H9 (cell line): ENCODE data around the gene ATF3. TPM values are rescaled to one million over a fixed set of nuclear protein-coding genes. Genes with fewer than 3 reads are reported as not detected.

Experiments used
- DNase-seq: peaks from one replicate; pipeline ENCODE4 v3.0.0-alpha.2; 2017
- H2AFZ ChIP-seq: one replicate; pipeline ENCODE4 v1.6.1; 2013; ENCODE audit warnings: mild to moderate bottlenecking, low read length, control low read depth, moderate library complexity
- H2AK5ac ChIP-seq: 2 replicates; pipeline ENCODE4 v1.6.1; 2013; ENCODE audit warnings: low read length, control low read depth, mixed read lengths; ENCODE audit not compliant: insufficient read length
- H2BK120ac ChIP-seq: one replicate; pipeline ENCODE4 v1.6.1; 2013; ENCODE audit warnings: low read depth, mild to moderate bottlenecking, low read length, control low read depth, inconsistent platforms; ENCODE audit not compliant: poor library complexity, severe bottlenecking
- H2BK12ac ChIP-seq: 2 replicates; pipeline ENCODE4 v1.6.1; 2013; ENCODE audit warnings: low read length, control low read depth, mixed read lengths, low read depth; ENCODE audit not compliant: insufficient read length
- H2BK15ac ChIP-seq: 2 replicates; pipeline ENCODE4 v1.6.1; 2013; ENCODE audit warnings: low read depth, low read length, control low read depth
- H2BK20ac ChIP-seq: one replicate; pipeline ENCODE4 v1.6.1; 2013; ENCODE audit warnings: low read depth, mild to moderate bottlenecking, low read length, control low read depth, inconsistent platforms; ENCODE audit not compliant: poor library complexity, severe bottlenecking
- H2BK5ac ChIP-seq: 2 replicates; pipeline ENCODE4 v1.6.1; 2013; ENCODE audit warnings: low read length, control low read depth, mixed read lengths; ENCODE audit not compliant: insufficient read length
- H3K14ac ChIP-seq: 2 replicates; pipeline ENCODE4 v1.6.1; 2013; ENCODE audit warnings: low read length, control low read depth; ENCODE audit not compliant: insufficient read depth
- H3K18ac ChIP-seq: 2 replicates; pipeline ENCODE4 v1.6.1; 2013; ENCODE audit warnings: low read depth, mild to moderate bottlenecking, mixed read lengths, low read length, control low read depth; ENCODE audit not compliant: insufficient read length
- H3K23ac ChIP-seq: 2 replicates; pipeline ENCODE4 v1.6.1; 2013; ENCODE audit warnings: low read length, control low read depth, mixed read lengths, low read depth; ENCODE audit not compliant: insufficient read length
- H3K23me2 ChIP-seq: 2 replicates; pipeline ENCODE4 v1.6.1; 2013; ENCODE audit warnings: low read depth, mild to moderate bottlenecking, mixed read lengths, low read length, control low read depth; ENCODE audit not compliant: insufficient read length, poor library complexity, severe bottlenecking
- H3K27ac ChIP-seq: 2 replicates; pipeline ENCODE4 v1.5.1; 2013; ENCODE audit warnings: low read length, control low read depth, mixed read lengths, low read depth; ENCODE audit not compliant: insufficient read length
- H3K27me3 ChIP-seq: 2 replicates; pipeline ENCODE4 v1.6.1; 2013; ENCODE audit warnings: low read length, control low read depth, inconsistent platforms; ENCODE audit not compliant: insufficient read depth
- H3K4ac ChIP-seq: 2 replicates; pipeline ENCODE4 v1.6.1; 2013; ENCODE audit warnings: low read depth, mild to moderate bottlenecking, control low read depth, inconsistent platforms, low read length, moderate library complexity
- H3K4me1 ChIP-seq: 2 replicates; pipeline ENCODE4 v1.6.1; 2013; ENCODE audit warnings: low read length, control low read depth, inconsistent platforms; ENCODE audit not compliant: insufficient read depth
- H3K4me2 ChIP-seq: 2 replicates; pipeline ENCODE4 v1.6.1; 2013; ENCODE audit warnings: low read length, control low read depth, mixed read lengths; ENCODE audit not compliant: insufficient read length, insufficient read depth
- H3K56ac ChIP-seq: 2 replicates; pipeline ENCODE4 v1.6.1; 2013; ENCODE audit warnings: low read depth, mild to moderate bottlenecking, mixed read lengths, low read length, control low read depth; ENCODE audit not compliant: insufficient read length
- H3K79me1 ChIP-seq: 2 replicates; pipeline ENCODE4 v1.6.1; 2013; ENCODE audit warnings: low read depth, mild to moderate bottlenecking, moderate library complexity, low read length, control low read depth, inconsistent platforms; ENCODE audit not compliant: insufficient read depth, poor library complexity, severe bottlenecking
- H3K79me2 ChIP-seq: 2 replicates; pipeline ENCODE4 v1.6.1; 2013; ENCODE audit warnings: low read length, control low read depth, inconsistent platforms; ENCODE audit not compliant: insufficient read depth
- H3K9ac ChIP-seq: 2 replicates; pipeline ENCODE4 v1.6.1; 2013; ENCODE audit warnings: low read length, control low read depth, mixed read lengths; ENCODE audit not compliant: insufficient read length; ENCODE audit errors: extremely low read depth
- H3K9me3 ChIP-seq: one replicate; pipeline ENCODE4 v1.6.1; 2013; ENCODE audit warnings: low read depth, low read length, inconsistent platforms; ENCODE audit not compliant: control insufficient read depth
- H3T11ph ChIP-seq: one replicate; pipeline ENCODE4 v1.6.1; 2013; ENCODE audit warnings: mild to moderate bottlenecking, low read length, control low read depth, inconsistent platforms
- H4K20me1 ChIP-seq: one replicate; pipeline ENCODE4 v1.6.1; 2013; ENCODE audit not compliant: control insufficient read depth, insufficient read length, insufficient read depth
- H4K5ac ChIP-seq: 2 replicates; pipeline ENCODE4 v1.6.1; 2013; ENCODE audit warnings: low read depth, mild to moderate bottlenecking, mixed read lengths, low read length, control low read depth; ENCODE audit not compliant: insufficient read length
- H4K8ac ChIP-seq: replicated peaks from 2 replicates; pipeline ENCODE4 v1.6.1; 2013; ENCODE audit warnings: low read length, control low read depth, mixed read lengths, low read depth; ENCODE audit not compliant: insufficient read length
- H4K91ac ChIP-seq: 2 replicates; pipeline ENCODE4 v1.6.1; 2013; ENCODE audit warnings: low read depth, mild to moderate bottlenecking, moderate library complexity, mixed read lengths, low read length, control low read depth; ENCODE audit not compliant: insufficient read length
- H3K27ac Mint-ChIP-seq, 3 experiments: 2 replicates in 2 of 3; 3 replicates in 1 of 3; pipeline ENCODE4 v1.8.0; 2020 to 2021; ENCODE audit warnings: mixed read lengths in 3 of 3, mild to moderate bottlenecking in 1 of 3, moderate library complexity in 1 of 3
- H3K27me3 Mint-ChIP-seq: 2 replicates; pipeline ENCODE4 v1.8.0; 2021; ENCODE audit warnings: low read depth, mild to moderate bottlenecking, moderate library complexity, mixed read lengths
- H3K36me3 Mint-ChIP-seq, 3 experiments: 2 replicates in 2 of 3; 3 replicates in 1 of 3; pipeline ENCODE4 v1.8.0; 2020 to 2021; ENCODE audit warnings: low read depth in 3 of 3, mixed read lengths in 3 of 3; ENCODE audit not compliant: insufficient read depth in 1 of 3
- H3K4me1 Mint-ChIP-seq, 2 experiments: 2 replicates each; pipeline ENCODE4 v1.8.0; 2020; ENCODE audit warnings: mixed read lengths in 2 of 2
- H3K4me3 Mint-ChIP-seq, 2 experiments: 2 replicates in 1 of 2; 3 replicates in 1 of 2; pipeline ENCODE4 v1.8.0; 2020 to 2021; ENCODE audit warnings: mild to moderate bottlenecking in 2 of 2, mixed read lengths in 2 of 2, moderate library complexity in 1 of 2
- H3K9me3 Mint-ChIP-seq, 2 experiments: 2 replicates in 1 of 2; 3 replicates in 1 of 2; pipeline ENCODE4 v1.8.0; 2020; ENCODE audit warnings: mild to moderate bottlenecking in 2 of 2, mixed read lengths in 2 of 2, moderate library complexity in 1 of 2
- CTCF ChIP-seq: fragments of 200-600 bp; sonication (generic); conservative IDR thresholded peaks from 3 replicates; pipeline ENCODE4 v1.8.0; 2021; ENCODE audit warnings: antibody characterized with exemption, mild to moderate bottlenecking
- WGBS: extraction: QIAGEN DNeasy Blood & Tissue Kit; methylation state at CpG from one replicate; pipeline ENCODE4 v1.1.7; 2013; ENCODE audit warnings: missing lambda C conversion rate, low lambda C conversion rate, mixed read lengths; ENCODE audit not compliant: insufficient read length; ENCODE audit errors: extremely low coverage; 5-methylcytosine and 5-hydroxymethylcytosine counted together
- total RNA-seq: library from RNA; stranded (reverse); gene quantifications from 2 replicates; pipeline ENCODE4 v1.2.1, GENCODE V29; 2021

ATF3 gene
- total RNA-seq, 1 experiment from 2014 or later = 14.7 TPM

GRCh38 chr1:212596798-212597197, 11.8 kb upstream of the ATF3 start:
- Histone ChIP-seq H2AK5ac (no peak overlapping the region), H3K9ac (no peak overlapping the region), H3K14ac (no peak overlapping the region), H4K8ac (no peak overlapping the region), H3K9me3 (no peaks in the 10 kb centered on the region), H2BK12ac (no peak overlapping the region), H3K27ac (no peak overlapping the region), H4K5ac (no peak overlapping the region), H2BK20ac (no peak overlapping the region), H3K56ac (no peak overlapping the region), H4K20me1 (no peaks in the 10 kb centered on the region), H2BK5ac (no peak overlapping the region), H3K27me3 (no peaks in the 10 kb centered on the region), H4K91ac (no peak overlapping the region), H3K23ac (no peak overlapping the region), H3K4ac (no peak overlapping the region), H2BK120ac (no peak overlapping the region), H2AFZ (no peak overlapping the region), H3K18ac (no peak overlapping the region), H3K79me2 (no peaks in the 10 kb centered on the region), H2BK15ac (no peak overlapping the region), H3K79me1 (no peaks in the 10 kb centered on the region), H3K4me1 (no peaks in the 10 kb centered on the region; the same call in 1 of the 2 replicates), H3T11ph (no peak overlapping the region), H3K4me2 (no peak overlapping the region), H3K23me2 (no peaks in the 10 kb centered on the region)
- H3K4me3 Mint-ChIP-seq = no peak overlapping the region
- H3K27me3 Mint-ChIP-seq = peaks cover 23% of the 10 kb centered on the region
- no peak for TF ChIP-seq CTCF
- no CpG with 5 or more reads among the region's 3 CpGs for WGBS
- peaks cover 16 to 18% of the 10 kb centered on the region in 2 experiments for H3K4me1 Mint-ChIP-seq
- no peaks in the 10 kb centered on the region for H3K9me3 Mint-ChIP-seq
- no peaks in the 10 kb centered on the region for H3K36me3 Mint-ChIP-seq
- H3K27ac Mint-ChIP-seq = 0 out of 7 replicates have a peak overlapping the region, but pooled peaks of 1 of the 3 experiments have one; percentile 68
- DNase-seq = no peak
